Sigmoid colon (tissue), 7 donors: Measurements from ENCODE around the gene SIRPA. TPM values are rescaled to one million over a fixed set of nuclear protein-coding genes. Genes with fewer than 3 reads are reported as not detected.

ENCODE experiments used
- DNase-seq: peaks from one replicate; pipeline ENCODE4 v3.0.0-alpha.2; 2019
- H3K27ac ChIP-seq, 4 donors: fragments of 200-600 bp; sonication (generic); one replicate each; pipeline ENCODE4 v1.5.1; 2016 to 2019; ENCODE audit warnings: mild to moderate bottlenecking in 1 of 4
- H3K27me3 ChIP-seq, 3 donors: fragments of 200-600 bp; sonication (generic); one replicate each; pipeline ENCODE4 v1.5.1; 2019; ENCODE audit warnings: mild to moderate bottlenecking in 1 of 3
- H3K36me3 ChIP-seq, 4 donors: fragments of 200-600 bp; sonication (generic); one replicate each; pipeline ENCODE4 v1.5.1; 2016 to 2019
- H3K4me1 ChIP-seq, 4 donors: fragments of 200-600 bp; sonication (generic); one replicate each; pipeline ENCODE4 v1.5.1; 2017 to 2019
- H3K4me3 ChIP-seq, 4 donors: fragments of 200-600 bp; sonication (generic); one replicate each; pipeline ENCODE4 v1.5.1; 2017 to 2019; ENCODE audit warnings: mild to moderate bottlenecking in 2 of 4, moderate library complexity in 1 of 4
- H3K9me3 ChIP-seq, 4 donors: fragments of 200-600 bp in 3 of 4; sonication (generic) in 3 of 4; one replicate each; pipeline versions ENCODE4 v1.5.1 to v1.6.1; 2013 to 2019
- EP300 ChIP-seq, 4 donors: sonication (generic); formaldehyde crosslinking; IDR thresholded peaks; one replicate each; pipeline ENCODE4 v1.6.1; 2017; ENCODE audit warnings: antibody characterized with exemption in 4 of 4
- POLR2A ChIP-seq, 2 donors: fragments of 450-650 bp; IDR thresholded peaks; one replicate each; pipeline ENCODE4 v1.6.1; 2016; ENCODE audit warnings: antibody characterized with exemption in 2 of 2, mild to moderate bottlenecking in 2 of 2, moderate library complexity in 2 of 2
- POLR2AphosphoS5 ChIP-seq, 4 donors: sonication (generic); formaldehyde crosslinking; IDR thresholded peaks; one replicate each; pipeline ENCODE4 v1.6.1; 2017; ENCODE audit warnings: antibody characterized with exemption in 4 of 4
- WGBS, 2 donors: extraction: QIAGEN DNeasy Blood & Tissue Kit; methylation state at CpG; one replicate each; pipeline ENCODE4 v1.1.7; 2013; 5-methylcytosine and 5-hydroxymethylcytosine counted together
- intact Hi-C: fragments of 100-400 bp; cut with DNase I; formaldehyde crosslinking; loops from one replicate; pipeline ENCODE4 v1.15.1; 2023
- polyA plus RNA-seq, 3 donors: library from polyadenylated mRNA; stranded (reverse); fragments of 200-250 nt; gene quantifications; one replicate each; pipeline ENCODE4 v1.2.3, GENCODE V29; 2013
- total RNA-seq, 4 donors: library from RNA; depleted of rRNA; stranded (reverse); fragments of >200 nt; gene quantifications; one replicate each; pipeline ENCODE4 v1.1.0, GENCODE V29; 2016
- TF ChIP-seq, protein P1 (sequence below), 4 experiments: fragments of 450-650 bp in 3 of 4; fragments of 200-600 bp in 1 of 4; IDR thresholded peaks; one replicate each; pipeline ENCODE4 v1.5.1; 2016 to 2019; ENCODE audit warnings: antibody characterized with exemption in 4 of 4, mild to moderate bottlenecking in 3 of 4, moderate library complexity in 2 of 4
- donor health status: healthy with polysubstance abuse.
- donor health status: Bipolar disorder and iron deficiency.
- donor health status: healthy.

Gene SIRPA
- total and polyA plus RNA-seq, 7 donors = 8.4 to 25.5 (median 16.3) TPM

DNA sequence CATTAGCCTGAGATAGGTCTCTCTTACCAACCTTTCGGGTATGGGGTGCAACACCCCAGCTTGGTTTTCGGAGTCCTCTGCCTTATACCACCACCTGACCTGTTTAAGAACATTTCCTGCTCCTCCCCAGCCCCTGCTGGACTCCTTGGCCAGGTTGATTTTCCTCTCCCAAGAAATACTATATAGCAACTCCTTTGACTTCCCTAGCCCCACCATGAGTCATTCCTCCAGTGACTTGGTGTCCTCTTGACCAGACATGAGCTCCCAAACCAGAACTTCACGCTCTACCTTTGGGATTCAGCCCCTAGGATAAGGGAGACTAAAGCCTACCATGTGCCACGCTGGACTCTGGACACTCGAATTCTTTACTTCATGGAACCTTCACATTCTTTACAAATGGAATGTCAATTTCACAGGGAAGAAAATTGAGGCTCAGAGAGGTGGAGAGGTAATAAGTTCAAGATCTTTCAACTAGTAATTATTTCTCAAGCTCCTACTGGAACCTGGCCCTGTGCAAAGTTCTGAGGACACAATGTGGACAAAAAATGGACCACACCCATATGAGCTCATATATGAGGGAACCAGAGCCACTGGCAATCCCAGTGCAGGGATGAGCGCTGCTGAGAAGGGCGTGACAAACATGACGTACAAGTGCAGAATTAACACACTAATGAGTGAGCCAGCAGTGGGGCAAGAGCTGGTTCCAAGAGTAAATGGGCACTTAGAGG is 48.2 kb downstream of the SIRPA start:
- 55 to 81% methylated on average over 8 of the region's 8 CpGs for WGBS, 2 donors
- no peak overlapping the region for H3K4me3 ChIP-seq
- H3K9me3 ChIP-seq = no peaks in the 10 kb centered on the region
- peak; percentile 85 for DNase-seq
- peak overlapping the region in 1 of 4 donors; percentile 57 for H3K27ac ChIP-seq
- H3K36me3 ChIP-seq = peaks cover 0 to 4% (median under 1%) of the 10 kb centered on the region in 4 donors
- intact Hi-C loops = no loop called here
- H3K4me1 ChIP-seq = peaks cover 0 to 37% (median 30%) of the 10 kb centered on the region in 4 donors
- no peaks in the 10 kb centered on the region for H3K27me3 ChIP-seq
- no peak for TF ChIP-seq EP300 (IDR thresholded peaks at IDR 0.05)
- TF ChIP-seq POLR2A (IDR thresholded peaks at IDR 0.05) = no peak
- no peak for TF ChIP-seq POLR2AphosphoS5 (IDR thresholded peaks at IDR 0.05)
- TF ChIP-seq, protein P1, sequence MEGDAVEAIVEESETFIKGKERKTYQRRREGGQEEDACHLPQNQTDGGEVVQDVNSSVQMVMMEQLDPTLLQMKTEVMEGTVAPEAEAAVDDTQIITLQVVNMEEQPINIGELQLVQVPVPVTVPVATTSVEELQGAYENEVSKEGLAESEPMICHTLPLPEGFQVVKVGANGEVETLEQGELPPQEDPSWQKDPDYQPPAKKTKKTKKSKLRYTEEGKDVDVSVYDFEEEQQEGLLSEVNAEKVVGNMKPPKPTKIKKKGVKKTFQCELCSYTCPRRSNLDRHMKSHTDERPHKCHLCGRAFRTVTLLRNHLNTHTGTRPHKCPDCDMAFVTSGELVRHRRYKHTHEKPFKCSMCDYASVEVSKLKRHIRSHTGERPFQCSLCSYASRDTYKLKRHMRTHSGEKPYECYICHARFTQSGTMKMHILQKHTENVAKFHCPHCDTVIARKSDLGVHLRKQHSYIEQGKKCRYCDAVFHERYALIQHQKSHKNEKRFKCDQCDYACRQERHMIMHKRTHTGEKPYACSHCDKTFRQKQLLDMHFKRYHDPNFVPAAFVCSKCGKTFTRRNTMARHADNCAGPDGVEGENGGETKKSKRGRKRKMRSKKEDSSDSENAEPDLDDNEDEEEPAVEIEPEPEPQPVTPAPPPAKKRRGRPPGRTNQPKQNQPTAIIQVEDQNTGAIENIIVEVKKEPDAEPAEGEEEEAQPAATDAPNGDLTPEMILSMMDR (IDR thresholded peaks at IDR 0.05) = no peak

DNA sequence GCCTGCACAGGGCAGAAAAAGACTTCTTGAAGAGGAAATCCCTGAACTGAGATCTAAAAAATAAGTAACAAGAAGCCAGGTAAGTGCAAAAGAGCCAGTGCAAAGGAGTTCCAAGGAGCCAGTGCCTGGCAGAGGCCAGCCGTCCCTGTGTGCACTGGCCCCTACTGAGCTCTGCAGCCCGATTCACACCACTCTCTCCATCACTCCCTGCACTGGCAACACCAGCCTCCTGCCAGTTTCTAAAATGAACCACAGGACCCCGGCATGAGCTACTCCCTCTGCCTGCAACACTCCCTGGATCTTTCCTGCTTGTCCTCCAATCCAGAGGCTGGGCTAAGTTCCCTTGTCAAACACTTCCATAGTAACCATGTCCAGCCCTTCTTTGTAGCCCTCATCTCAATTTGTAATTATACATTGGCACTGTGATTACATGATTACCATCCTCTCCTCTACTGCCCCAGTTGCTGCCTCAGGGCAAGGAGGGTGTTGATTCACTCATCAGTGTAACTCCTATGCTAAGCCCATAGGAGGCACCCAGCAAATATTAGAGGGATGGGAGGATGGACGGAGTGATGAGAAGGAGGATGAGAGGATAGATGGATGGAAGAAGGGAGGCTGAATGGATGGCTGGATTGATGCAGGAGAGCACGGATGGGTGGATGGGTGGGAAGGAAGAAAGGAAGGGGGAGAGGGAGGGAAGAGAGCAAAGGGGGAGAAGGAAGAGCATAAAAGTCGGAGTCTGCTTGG is 49.3 kb downstream of the SIRPA start:
- Histone ChIP-seq H3K36me3 (no peaks in the 10 kb centered on the region), H3K27ac (peak overlapping the region in 1 of 4 donors; percentile 49), H3K27me3 (no peaks in the 10 kb centered on the region), H3K4me3 (no peak overlapping the region), H3K9me3 (no peaks in the 10 kb centered on the region), H3K4me1 (peaks cover 0 to 39% (median 30%) of the 10 kb centered on the region in 4 donors)
- WGBS, 2 donors = 86 to 91% methylated on average over 6 of the region's 6 CpGs
- TF ChIP-seq EP300 (IDR thresholded peaks at IDR 0.05) (no peak), POLR2A (IDR thresholded peaks at IDR 0.05) (no peak), POLR2AphosphoS5 (IDR thresholded peaks at IDR 0.05) (no peak)
- TF ChIP-seq, protein P1 (IDR thresholded peaks at IDR 0.05) = no peak
- peak; percentile 53 for DNase-seq
- intact Hi-C loops = loop anchor here (5.0 kb wide), 1 partner anchor 158 kb away; the partner anchor contains the start of gene STK35

DNA sequence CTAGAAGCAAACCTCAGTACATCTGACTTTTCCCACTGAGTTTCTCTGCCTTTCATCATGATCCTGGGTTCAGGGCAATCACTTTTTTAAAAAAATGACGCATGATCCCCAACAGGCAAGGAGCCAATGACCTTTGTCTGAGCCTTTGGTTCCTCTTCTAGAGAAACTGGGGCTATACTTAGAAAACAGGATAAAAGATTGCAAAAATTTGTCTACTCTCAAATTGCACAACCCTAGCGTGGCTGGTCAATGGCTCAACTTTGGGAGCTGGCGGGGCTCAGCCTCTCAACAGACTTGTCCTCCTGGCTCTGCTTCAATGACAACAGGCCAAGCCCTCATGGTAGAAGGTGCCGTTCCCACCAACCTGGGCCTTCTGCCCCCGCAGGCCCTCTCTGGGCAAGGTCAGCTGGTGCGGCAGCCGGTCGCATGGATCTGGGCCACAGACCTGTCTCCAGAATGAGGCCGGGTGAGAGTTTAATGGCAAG is 50.0 kb downstream of the SIRPA start:
- Histone ChIP-seq H3K4me3 (no peak overlapping the region), H3K27ac (peak overlapping the region in 3 of 4 donors; percentile 0 to 70 (median 49)), H3K9me3 (no peaks in the 10 kb centered on the region), H3K27me3 (no peaks in the 10 kb centered on the region), H3K4me1 (peaks cover 0 to 42% (median 30%) of the 10 kb centered on the region in 4 donors), H3K36me3 (no peaks in the 10 kb centered on the region)
- DNase-seq = peak; percentile 86
- intact Hi-C loops = loop anchor here (5.0 kb wide), 1 partner anchor 157 kb away; the partner anchor contains the start of gene STK35
- TF ChIP-seq, protein P1 (IDR thresholded peaks at IDR 0.05) = no peak
- TF ChIP-seq POLR2AphosphoS5 (IDR thresholded peaks at IDR 0.05) (peak in 2 of 4 donors; percentile 54 to 64), EP300 (IDR thresholded peaks at IDR 0.05) (peak in 2 of 4 donors; percentile 24 to 39), POLR2A (IDR thresholded peaks at IDR 0.05) (no peak)
- 83 to 86% methylated on average over 9 of the region's 9 CpGs for WGBS, 2 donors

DNA sequence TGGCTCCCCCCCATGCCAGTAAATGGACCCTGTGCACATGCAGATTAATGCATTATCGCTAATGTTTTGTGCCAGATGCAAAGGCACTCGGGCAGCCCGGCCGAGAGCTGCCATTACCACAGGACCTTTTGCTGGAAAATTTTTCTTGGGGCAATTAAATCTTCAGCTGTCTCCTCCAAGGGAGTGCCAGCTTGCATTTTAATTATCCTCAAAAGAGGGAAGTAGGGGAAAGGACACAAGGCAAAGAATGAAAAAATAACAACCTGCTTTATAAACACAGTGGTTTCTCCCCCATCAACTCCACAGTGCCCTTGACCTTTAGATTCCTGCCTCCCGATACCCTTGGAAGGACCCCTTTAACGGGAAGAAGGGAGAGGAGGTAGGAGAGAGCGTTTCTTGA is 50.5 kb downstream of the SIRPA start:
- intact Hi-C loops = loop anchor here (5.0 kb wide), 1 partner anchor 157 kb away; the partner anchor contains the start of gene STK35
- H3K4me3 ChIP-seq = no peak overlapping the region

More for the DNA sequence above, 50.5 kb downstream of the SIRPA start:
- Histone ChIP-seq H3K9me3 (no peaks in the 10 kb centered on the region), H3K4me1 (peaks cover 0 to 42% (median 29%) of the 10 kb centered on the region in 4 donors), H3K27me3 (no peaks in the 10 kb centered on the region), H3K36me3 (no peaks in the 10 kb centered on the region), H3K27ac (peak overlapping the region in 2 of 4 donors; percentile 0 to 70)
- DNase-seq = no peak
- 40 to 78% methylated on average over 7 of the region's 7 CpGs for WGBS, 2 donors
- TF ChIP-seq, protein P1 (IDR thresholded peaks at IDR 0.05) = no peak
- no peak for TF ChIP-seq POLR2A (IDR thresholded peaks at IDR 0.05)
- no peak for TF ChIP-seq POLR2AphosphoS5 (IDR thresholded peaks at IDR 0.05)
- no peak for TF ChIP-seq EP300 (IDR thresholded peaks at IDR 0.05)
